HCT116 (cell line): ENCODE measurements around the gene MRPL47. TPM values are rescaled to one million over a fixed set of nuclear protein-coding genes. Genes with fewer than 3 reads are reported as not detected.

Source experiments
- ATAC-seq: fragments of 200-7000 bp; cut with Tn5 transposase; 2 replicates; pipeline ENCODE4 v1.9.1; 2020; ENCODE audit warnings: mild to moderate bottlenecking, moderate library complexity
- BruUV-seq: library from RNA; stranded (reverse); fragments of 400-500 nt; replicated peaks from 2 replicates; lab custom pipeline; 2021; lab: Mats Ljungman, UMichigan
- CTCF ChIA-PET: fragments of 300-600 bp; sonication (Branson Sonifier 250); formaldehyde crosslinking; loops from one replicate; lab custom pipeline; 2021; ENCODE audit warnings: antibody characterized with exemption; lab: Charles Lee
- POLR2A ChIA-PET: fragments of 300-600, 350-600 bp; sonication (Branson Sonifier 250); formaldehyde crosslinking; loops from one replicate; lab custom pipeline; 2021; ENCODE audit warnings: antibody characterized with exemption; lab: Charles Lee
- RAD21 ChIA-PET, 2 experiments: fragments of 300-600 bp; sonication (Branson Sonifier 250); formaldehyde crosslinking; loops; one replicate each; lab custom pipeline; 2023; ENCODE audit warnings: low total read pairs in 2 of 2; ENCODE audit not compliant: uncharacterized antibody in 2 of 2, unreplicated experiment in 2 of 2, low non-redundant PET in 1 of 2; lab: Charles Lee
- DNase-seq: peaks from one replicate; pipeline ENCODE4 v3.0.0-alpha.2; 2010; ENCODE audit warnings: low read depth, low spot score
- H2AFZ ChIP-seq: fragments of 200-600 bp; shearing (Covaris generic), sonication (generic); 2 replicates; pipeline ENCODE4 v1.6.1; 2017; ENCODE audit warnings: low read depth, mixed run types, mixed read lengths, antibody characterized with exemption, low read length; ENCODE audit not compliant: poor library complexity, severe bottlenecking
- H3K27ac ChIP-seq: 2 replicates; pipeline ENCODE4 v1.5.1; 2012; ENCODE audit warnings: low read depth, low read length
- H3K27me3 ChIP-seq: fragments of 200-600 bp; sonication (generic); 2 replicates; pipeline ENCODE4 v1.6.1; 2016; ENCODE audit warnings: mixed run types, low read length, mixed read lengths; ENCODE audit not compliant: insufficient read depth
- H3K36me3 ChIP-seq, 2 experiments: fragments of 200-500 bp in 1 of 2; fragments of 200-600 bp in 1 of 2; sonication (Bioruptor generic) in 1 of 2; sonication (generic) in 1 of 2; 2 replicates each; pipeline versions ENCODE4 v1.5.1 to v1.6.1; 2014 to 2016; ENCODE audit warnings: low read length in 2 of 2, inconsistent platforms in 1 of 2, mixed read lengths in 1 of 2, mixed run types in 1 of 2; ENCODE audit not compliant: insufficient read depth in 2 of 2, control insufficient read depth in 1 of 2
- H3K4me1 ChIP-seq, 2 experiments: fragments of 200-600 bp in 1 of 2; sonication (generic) in 1 of 2; 2 replicates each; pipeline versions ENCODE4 v1.5.1 to v1.6.1; 2012 to 2017; ENCODE audit warnings: low read length in 2 of 2, inconsistent platforms in 1 of 2, mild to moderate bottlenecking in 1 of 2, mixed read lengths in 1 of 2, mixed run types in 1 of 2, moderate library complexity in 1 of 2; ENCODE audit not compliant: insufficient read depth in 2 of 2, control insufficient read depth in 1 of 2
- H3K4me2 ChIP-seq: fragments of 200-600 bp; sonication (generic); 2 replicates; pipeline ENCODE4 v1.6.1; 2017; ENCODE audit warnings: mixed run types, low read length, mixed read lengths
- H3K4me3 ChIP-seq, 2 experiments: fragments of 200-600 bp in 1 of 2; sonication (generic) in 1 of 2; replicated peaks in 1 of 2; 2 replicates each; pipeline ENCODE4 v1.5.1; 2011 to 2016; ENCODE audit warnings: low read length in 2 of 2, control low read depth in 1 of 2, low read depth in 1 of 2, mild to moderate bottlenecking in 1 of 2, mixed read lengths in 1 of 2, mixed run types in 1 of 2
- H3K79me2 ChIP-seq: fragments of 200-600 bp; sonication (generic); 2 replicates; pipeline ENCODE4 v1.6.1; 2017; ENCODE audit warnings: mild to moderate bottlenecking, mixed run types, low read length, moderate library complexity, mixed read lengths; ENCODE audit not compliant: insufficient read depth
- H3K9ac ChIP-seq: fragments of 200-600 bp; sonication (generic); 2 replicates; pipeline ENCODE4 v1.6.1; 2016; ENCODE audit warnings: low read length, mixed read lengths
- H3K9me2 ChIP-seq: fragments of 200-600 bp; sonication (generic), shearing (Covaris generic); 2 replicates; pipeline ENCODE4 v1.6.1; 2017; ENCODE audit warnings: mixed run types, mild to moderate bottlenecking, moderate library complexity; ENCODE audit not compliant: insufficient read depth
- H3K9me3 ChIP-seq, 2 experiments: fragments of 200-500 bp in 1 of 2; fragments of 200-600 bp in 1 of 2; sonication (Bioruptor generic) in 1 of 2; sonication (generic) in 1 of 2; 2 replicates each; pipeline ENCODE4 v1.6.1; 2014 to 2017; ENCODE audit warnings: low read length in 2 of 2, mixed read lengths in 2 of 2, inconsistent platforms in 1 of 2, low read depth in 1 of 2, mild to moderate bottlenecking in 1 of 2, mixed run types in 1 of 2, moderate library complexity in 1 of 2; ENCODE audit not compliant: control insufficient read depth in 1 of 2, insufficient read depth in 1 of 2
- H4K20me1 ChIP-seq: fragments of 200-600 bp; sonication (generic), shearing (Covaris generic); 2 replicates; pipeline ENCODE4 v1.6.1; 2017; ENCODE audit warnings: mixed run types, mild to moderate bottlenecking, moderate library complexity; ENCODE audit not compliant: insufficient read depth
- CBX3 ChIP-seq: IDR thresholded peaks from 2 replicates; pipeline ENCODE4 v1.6.1; 2012; ENCODE audit warnings: low read depth
- CEBPB ChIP-seq: IDR thresholded peaks from 2 replicates; pipeline ENCODE4 v1.6.1; 2012; ENCODE audit warnings: low read depth
- CTCF ChIP-seq, 3 experiments: fragments of 200-600 bp in 1 of 3; sonication (generic) in 1 of 3; IDR thresholded peaks in 2 of 3; conservative IDR thresholded peaks in 1 of 3; 2 replicates each; pipeline ENCODE4 v1.5.1; 2012 to 2017; ENCODE audit warnings: low read depth in 2 of 3, low read length in 2 of 3, antibody characterized with exemption in 1 of 3, borderline replicate concordance in 1 of 3, control low read depth in 1 of 3, mild to moderate bottlenecking in 1 of 3, mixed read lengths in 1 of 3, mixed run types in 1 of 3, moderate library complexity in 1 of 3; ENCODE audit not compliant: insufficient read depth in 1 of 3
- EGR1 ChIP-seq: IDR thresholded peaks from 2 replicates; pipeline ENCODE4 v1.6.1; 2012; ENCODE audit warnings: low read depth
- FOSL1 ChIP-seq: IDR thresholded peaks from 2 replicates; pipeline ENCODE4 v1.6.1; 2012; ENCODE audit warnings: low read depth
- POLR2AphosphoS5 ChIP-seq: IDR thresholded peaks from 2 replicates; pipeline ENCODE4 v1.6.1; 2011; ENCODE audit warnings: mild to moderate bottlenecking, low read depth, low read length, moderate library complexity
- RAD21 ChIP-seq: IDR thresholded peaks from 2 replicates; pipeline ENCODE4 v1.6.1; 2012; ENCODE audit warnings: low read depth, mild to moderate bottlenecking
- SIN3A ChIP-seq: IDR thresholded peaks from 2 replicates; pipeline ENCODE4 v1.6.1; 2012; ENCODE audit warnings: low read depth
- SRF ChIP-seq: IDR thresholded peaks from 2 replicates; pipeline ENCODE4 v1.6.1; 2012; ENCODE audit warnings: low read depth
- YY1 ChIP-seq: IDR thresholded peaks from 2 replicates; pipeline ENCODE4 v1.6.1; 2011; ENCODE audit warnings: low read length, low read depth, moderate library complexity, mild to moderate bottlenecking; ENCODE audit not compliant: insufficient replicate concordance; ENCODE audit errors: extremely low read depth
- intact Hi-C: fragments of 100-400 bp; cut with micrococcal nuclease; formaldehyde crosslinking; loops from 2 replicates; pipeline ENCODE4 v1.10.0; 2022
- total RNA-seq: library from RNA; stranded (reverse); gene quantifications from one replicate; pipeline ENCODE4 v1.2.1, GENCODE V29; 2021; ENCODE audit not compliant: unreplicated experiment

Gene MRPL47
- total RNA-seq, 1 experiment from 2014 or later = 52.3 TPM

DNA sequence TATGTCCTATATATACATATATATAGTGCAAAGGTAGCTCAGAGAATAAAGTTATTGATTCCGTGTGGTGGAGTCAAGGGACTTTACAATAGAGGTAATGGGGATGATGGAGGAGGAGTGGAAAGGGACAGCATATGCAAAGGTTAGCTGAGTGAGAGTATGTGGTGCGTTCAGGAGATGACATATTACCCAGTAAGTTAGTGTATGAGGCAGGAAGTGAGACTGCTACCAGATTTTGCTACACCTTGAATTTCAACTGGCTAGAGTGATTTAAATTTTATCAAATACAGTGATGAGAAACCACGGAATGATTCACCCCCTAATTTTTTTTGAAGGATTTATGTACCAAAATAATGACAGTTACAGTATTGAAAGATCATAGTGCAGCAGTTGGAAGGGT, 38.9 kb downstream of the MRPL47 start:
- intact Hi-C loops = no loop called here
- TF ChIP-seq RAD21 = no peak
- TF ChIP-seq FOSL1 = no peak
- TF ChIP-seq CTCF (IDR thresholded peaks at IDR 0.05 in 2 of 3, conservative IDR thresholded peaks at IDR 0.05 in 1 of 3; ENCODE audit: borderline replicate concordance in 1 of 3, insufficient read depth in 1 of 3, low read depth in 2 of 3, low read length in 2 of 3) = no peak
- TF ChIP-seq EGR1 = no peak
- TF ChIP-seq CBX3 = no peak
- no peak for TF ChIP-seq CEBPB
- no peak for TF ChIP-seq POLR2AphosphoS5
- no peak for TF ChIP-seq SIN3A
- TF ChIP-seq SRF = no peak
- TF ChIP-seq YY1 = no peak
- Histone ChIP-seq H4K20me1 (0 out of 2 replicates have a peak, but pooled peaks cover 3% of the 10 kb centered on the region), H3K9ac (no peak overlapping the region), H3K79me2 (peaks cover 63% of the 10 kb centered on the region), H3K9me2 (no peaks in the 10 kb centered on the region), H3K4me3 (no peak overlapping the region), H3K4me2 (no peak overlapping the region), H3K4me1 (peaks cover 2 to 16% of the 10 kb centered on the region in 2 experiments; a peak in 1 of 4 replicates), H3K9me3 (no peaks in the 10 kb centered on the region), H3K27ac (no peak overlapping the region), H3K27me3 (no peaks in the 10 kb centered on the region), H2AFZ (no peak overlapping the region), H3K36me3 (peaks cover 6% of the 10 kb centered on the region in 2 experiments; a peak in 1 of 4 replicates)
- CTCF ChIA-PET = no interaction called here
- POLR2A ChIA-PET = no interaction called here
- RAD21 ChIA-PET = no interaction called here
- no TSS peak for BruUV-seq
- DNase-seq (no peak), ATAC-seq (no peak)
